Measurements from ENCODE around the gene ERBB4.

GRCh38 chr2:212421556-212422334 lies 116.9 kb downstream of the ERBB4 start:
- TF ChIP-seq CTCF (IDR thresholded peaks at IDR 0.05; ENCODE audit: low read length): no peak
- no peak for TF ChIP-seq EZH2 (optimal IDR thresholded peaks at IDR 0.05; ENCODE audit: low read depth, low read length)
- TF ChIP-seq EZH2phosphoT487 (IDR thresholded peaks at IDR 0.05; ENCODE audit: low read length): no peak

All from MM.1S (cell line).